DMS153 treated with DMSO at 0.1 percent for 48 hours (cell line): Measurements from ENCODE around the gene SLC23A3.

ENCODE experiments used
- DNase-seq: peaks from one replicate; lab custom pipeline; 2025; ENCODE audit not compliant: unreplicated experiment; lab: John Stamatoyannopoulos, UW

SLC23A3 gene, protein sequence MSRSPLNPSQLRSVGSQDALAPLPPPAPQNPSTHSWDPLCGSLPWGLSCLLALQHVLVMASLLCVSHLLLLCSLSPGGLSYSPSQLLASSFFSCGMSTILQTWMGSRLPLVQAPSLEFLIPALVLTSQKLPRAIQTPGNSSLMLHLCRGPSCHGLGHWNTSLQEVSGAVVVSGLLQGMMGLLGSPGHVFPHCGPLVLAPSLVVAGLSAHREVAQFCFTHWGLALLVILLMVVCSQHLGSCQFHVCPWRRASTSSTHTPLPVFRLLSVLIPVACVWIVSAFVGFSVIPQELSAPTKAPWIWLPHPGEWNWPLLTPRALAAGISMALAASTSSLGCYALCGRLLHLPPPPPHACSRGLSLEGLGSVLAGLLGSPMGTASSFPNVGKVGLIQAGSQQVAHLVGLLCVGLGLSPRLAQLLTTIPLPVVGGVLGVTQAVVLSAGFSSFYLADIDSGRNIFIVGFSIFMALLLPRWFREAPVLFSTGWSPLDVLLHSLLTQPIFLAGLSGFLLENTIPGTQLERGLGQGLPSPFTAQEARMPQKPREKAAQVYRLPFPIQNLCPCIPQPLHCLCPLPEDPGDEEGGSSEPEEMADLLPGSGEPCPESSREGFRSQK

DNA sequence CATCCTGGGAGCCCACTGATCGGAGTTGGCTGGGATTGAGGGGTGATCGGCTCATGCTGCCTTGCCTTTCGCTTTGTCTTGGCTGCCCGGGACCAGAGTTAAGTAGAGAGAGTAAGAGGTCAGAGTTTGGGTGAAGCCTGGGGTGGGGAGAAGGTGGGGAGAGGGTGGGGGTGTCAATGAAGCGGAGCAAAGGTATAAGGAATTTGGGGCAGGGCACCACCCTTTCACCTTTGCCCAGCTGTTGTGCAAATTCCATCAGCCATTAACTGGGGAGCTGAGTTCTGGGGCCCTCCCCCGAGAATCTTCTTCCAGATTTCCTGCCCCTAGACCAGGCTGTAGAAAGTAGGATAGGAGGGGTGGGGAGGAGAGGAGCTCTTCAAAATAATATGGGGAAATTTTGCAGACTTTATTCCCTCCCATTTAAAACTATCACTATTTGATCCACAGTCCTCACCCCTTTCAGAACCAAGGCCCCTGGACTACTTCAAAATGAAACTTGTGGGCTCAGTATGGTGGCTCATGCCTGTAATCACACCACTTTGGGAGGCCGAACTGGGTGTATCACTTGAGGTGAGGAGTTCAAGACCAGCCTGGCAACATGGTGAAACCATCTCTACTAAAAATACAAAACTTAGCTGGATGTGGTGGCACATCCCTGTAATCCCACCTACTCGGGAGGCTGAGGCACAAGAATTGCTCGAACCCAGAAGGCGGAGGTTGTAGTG lies at the start of gene SLC23A3:
SLC23A3 (minus strand) TSS at position 100 of the 725 bp plus-strand sequence; CDS start at position 55, 45 bp downstream.
- DNase-seq, result no peak

DNA sequence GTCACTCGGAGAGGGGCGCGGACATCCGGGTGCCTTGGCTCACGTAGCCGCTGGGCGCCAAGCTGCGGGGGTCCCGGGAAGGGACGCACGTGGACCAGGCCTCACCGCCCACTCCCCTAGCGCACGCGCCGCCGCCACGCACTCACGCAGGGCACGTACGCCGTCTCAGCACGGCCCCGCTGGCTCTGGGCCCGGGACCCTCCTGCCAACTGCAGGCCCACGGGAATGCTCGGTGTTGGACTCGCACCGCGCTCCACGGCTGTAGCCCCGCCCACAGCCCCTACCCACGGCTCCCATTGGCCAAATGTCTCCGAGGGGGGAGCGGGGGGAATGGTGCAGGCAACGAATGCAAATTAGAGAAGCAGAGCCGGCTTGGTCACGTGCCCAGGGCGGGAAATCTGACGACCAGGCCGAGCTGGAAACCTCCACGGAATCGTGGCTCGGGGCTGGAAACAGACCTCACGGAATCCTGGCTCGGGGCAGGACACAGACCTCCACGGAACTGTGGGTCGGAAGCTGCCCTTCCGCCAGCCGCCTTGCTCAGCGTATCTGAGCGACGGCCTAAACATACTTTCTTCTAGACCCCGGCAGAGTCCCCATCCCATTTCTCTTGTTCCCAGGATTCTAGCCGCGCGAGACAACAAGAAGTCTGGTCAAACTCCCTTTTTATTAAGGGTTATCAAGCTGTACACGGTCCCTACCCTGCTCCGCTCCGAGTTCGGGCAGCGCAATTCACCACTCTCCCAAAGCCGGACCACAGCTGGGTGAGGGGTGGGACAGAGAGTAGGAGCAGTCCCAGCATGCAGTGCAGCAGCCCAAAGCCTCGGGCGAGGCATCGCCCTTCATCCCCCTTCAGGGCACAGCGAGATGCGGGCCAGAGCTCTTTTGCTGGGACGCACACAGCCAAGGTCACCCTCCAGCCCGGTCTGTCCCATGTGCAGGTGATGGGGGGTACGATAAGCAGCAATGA lies 49.2 kb upstream of the SLC23A3 start, which contains the start of gene ABCB6:
ABCB6 (minus strand) TSS at position 227 of the 970 bp plus-strand sequence. CDS start 285 bp downstream, outside the sequence.
- DNase-seq, result peak; percentile 84

DNA sequence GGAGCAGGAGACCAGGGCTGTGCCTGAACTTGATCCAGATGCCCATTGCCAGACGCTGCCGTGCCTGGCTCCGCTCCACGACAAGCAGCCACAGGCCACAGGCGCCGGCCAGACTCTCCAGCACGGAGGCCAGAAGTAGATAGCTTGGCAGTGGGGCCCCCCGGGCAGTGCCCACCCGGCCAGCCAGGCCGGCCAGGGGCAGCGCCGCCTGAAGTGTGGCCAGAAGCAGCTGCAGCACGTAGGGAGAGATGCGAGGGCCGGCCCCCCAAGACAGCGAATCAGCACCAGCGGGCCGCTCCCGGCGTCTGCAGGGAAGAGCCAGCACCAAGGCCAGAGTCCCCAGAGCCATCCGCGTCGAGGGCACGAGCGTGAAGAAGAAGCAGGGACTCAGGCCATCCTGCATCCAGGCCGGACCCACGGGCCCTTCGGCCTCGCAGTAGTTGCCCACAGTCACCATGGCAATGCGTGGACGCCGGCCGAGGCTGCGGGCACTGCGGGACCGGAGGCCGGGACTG lies 48.4 kb upstream of the SLC23A3 start:
- DNase-seq, result no peak

DNA sequence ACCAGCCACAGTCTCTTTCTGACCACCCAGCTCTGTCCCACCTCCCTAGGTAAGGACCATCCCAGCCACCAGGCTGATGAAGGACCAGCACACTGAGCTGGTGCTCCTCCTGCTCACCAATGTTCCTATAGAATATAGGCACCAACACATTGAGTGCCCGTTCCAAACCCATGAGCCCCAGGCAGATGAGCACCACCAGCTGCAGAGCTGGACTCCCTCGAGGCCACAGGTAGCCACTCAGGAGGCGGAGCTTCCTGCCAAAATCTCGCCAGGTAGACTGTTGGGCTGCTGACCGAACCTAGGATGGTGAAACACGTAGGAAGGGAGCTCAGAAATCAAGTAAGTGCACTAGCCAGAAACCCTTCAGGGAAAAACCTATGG lies 46.7 kb upstream of the SLC23A3 start:
- no peak for DNase-seq

DNA sequence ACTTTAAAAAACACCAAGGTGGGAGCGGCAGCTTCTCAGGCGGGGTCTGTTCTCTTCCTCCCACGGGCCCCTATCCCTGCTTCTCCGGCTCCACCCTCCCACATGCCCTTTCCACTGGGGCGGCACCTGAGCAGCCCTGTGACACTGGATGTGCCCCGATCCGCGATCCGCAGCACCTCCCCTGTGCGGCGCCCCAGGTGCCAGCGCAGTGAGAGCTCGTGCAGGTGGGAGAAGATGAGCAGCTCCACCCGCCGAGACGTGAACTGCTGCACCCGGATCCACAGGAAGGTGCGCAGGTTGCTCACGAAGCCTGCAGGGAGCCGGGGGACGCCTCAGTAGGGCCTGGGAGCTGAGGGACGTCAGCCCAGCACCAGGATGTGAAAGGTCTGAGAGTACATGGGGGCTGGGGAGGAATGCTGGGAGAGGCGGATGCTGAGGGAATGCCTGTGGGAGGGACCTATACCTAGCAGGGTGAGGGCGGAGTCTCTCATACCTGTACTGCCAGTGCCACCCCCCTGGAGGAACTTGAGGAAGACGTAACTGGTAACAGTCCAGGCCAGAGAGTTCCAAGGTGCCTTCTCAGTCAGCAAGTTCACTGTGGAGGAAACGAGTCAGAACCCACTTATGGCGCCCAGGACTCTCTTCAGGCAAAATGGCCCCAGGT lies 46.2 kb upstream of the SLC23A3 start:
- no peak for DNase-seq

DNA sequence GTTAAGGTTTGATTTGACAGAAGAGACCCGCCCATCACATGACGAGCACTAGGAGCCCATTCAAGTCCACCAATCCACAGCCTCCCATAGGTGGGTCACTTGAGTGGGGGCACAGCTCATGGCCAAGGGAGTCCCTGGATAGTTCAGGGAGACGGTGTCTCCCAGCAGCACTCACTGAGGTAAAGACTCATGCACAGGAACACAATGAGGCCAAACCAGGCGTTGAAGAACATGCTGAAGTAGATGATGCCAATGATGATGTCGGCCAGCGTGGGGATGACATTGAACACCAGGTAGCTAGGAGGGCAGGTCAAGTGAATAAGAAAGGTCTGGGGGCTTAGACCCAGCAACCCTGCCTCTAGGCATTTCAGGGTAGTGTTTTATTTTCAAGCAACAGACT lies 45.0 kb upstream of the SLC23A3 start:
- DNase-seq, result no peak

DNA sequence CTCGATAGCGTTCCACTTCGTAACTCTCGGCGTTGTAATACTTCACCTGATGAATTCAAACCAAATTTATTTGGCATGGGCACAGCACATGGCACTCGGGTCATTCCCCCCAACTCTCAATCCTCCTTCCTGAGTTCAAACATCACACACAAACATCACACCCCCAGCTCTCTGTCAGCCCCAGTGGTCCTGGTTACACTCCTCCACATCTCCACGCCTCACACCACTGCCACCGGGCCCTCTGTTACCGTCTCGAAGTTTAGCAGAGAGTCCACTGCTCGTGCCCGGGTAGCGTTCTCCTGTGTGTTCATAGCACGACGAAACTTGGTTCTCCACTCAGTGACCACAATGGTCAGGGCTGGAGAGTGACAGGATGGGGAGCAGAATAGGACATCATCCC lies 44.3 kb upstream of the SLC23A3 start:
- DNase-seq, result no peak

DNA sequence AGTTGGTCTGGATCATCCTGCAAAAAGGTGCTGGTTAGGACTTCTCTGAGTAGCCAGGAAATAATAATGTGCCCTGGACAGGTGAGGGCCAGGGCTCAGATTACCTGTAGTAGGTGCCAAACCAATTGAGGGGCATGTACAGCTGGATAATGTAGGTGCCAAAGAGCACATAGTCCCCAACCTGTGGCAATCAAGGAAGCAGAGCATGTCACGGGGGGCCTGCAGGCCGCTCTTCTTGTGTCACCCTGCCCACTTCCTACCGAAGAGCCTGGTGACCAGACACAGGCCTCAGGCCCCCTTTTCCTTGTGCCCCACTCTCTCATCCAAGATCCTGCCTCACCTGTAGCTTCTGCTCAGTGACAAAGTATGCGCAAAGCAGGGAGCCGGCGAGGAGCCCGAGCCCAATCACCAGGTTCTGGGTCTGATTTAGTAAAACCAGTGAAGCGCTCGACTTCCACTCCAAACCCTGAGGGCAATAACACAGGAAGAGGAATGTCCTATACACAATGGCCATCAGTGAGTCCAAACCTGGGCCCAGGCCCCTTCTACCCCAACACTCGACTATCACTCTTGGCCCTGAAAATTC lies 43.8 kb upstream of the SLC23A3 start:
- DNase-seq, result no peak

DNA sequence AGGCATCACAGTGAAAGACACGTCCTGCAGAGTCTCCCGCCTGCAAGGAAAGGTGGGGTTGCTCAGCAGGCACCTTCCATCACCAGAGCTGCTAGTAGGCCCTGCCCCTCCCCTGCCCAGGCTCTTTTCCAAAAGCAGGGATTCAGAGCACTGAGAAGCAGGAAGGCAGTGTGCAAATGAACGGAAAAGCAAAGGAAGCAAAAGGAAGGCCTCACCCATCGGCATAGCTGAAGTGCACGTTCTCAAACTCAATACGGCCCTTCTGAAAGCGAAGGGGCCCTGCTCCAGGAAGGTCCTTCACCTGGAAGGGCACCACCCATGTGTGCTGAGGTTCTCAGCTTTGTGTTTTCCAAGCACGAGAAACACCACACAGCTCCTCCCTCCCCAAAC lies 43.2 kb upstream of the SLC23A3 start:
- no peak for DNase-seq

DNA sequence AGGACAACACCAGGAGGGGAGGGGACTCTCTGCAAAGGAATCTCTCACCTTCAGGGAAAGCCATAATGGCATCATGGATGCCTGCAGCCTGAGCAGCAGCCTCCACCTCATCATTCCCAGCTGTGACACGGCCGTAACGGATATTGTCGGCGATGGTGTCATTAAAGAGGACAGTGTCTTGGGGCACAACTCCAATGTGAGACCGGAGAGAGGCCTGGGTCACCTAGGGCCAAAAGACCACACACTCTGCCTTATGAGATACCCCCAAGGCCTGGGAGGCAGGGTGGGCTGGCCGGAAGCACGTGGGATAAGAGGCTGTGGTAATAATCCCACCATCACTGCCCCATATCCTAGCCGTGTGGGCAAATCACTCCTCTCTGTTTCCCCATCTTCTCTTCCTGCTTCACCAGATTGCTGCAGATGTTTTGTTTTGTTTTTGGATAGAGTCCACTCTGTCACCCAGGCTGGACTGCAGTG lies 41.1 kb upstream of the SLC23A3 start:
- DNase-seq, result no peak

DNA sequence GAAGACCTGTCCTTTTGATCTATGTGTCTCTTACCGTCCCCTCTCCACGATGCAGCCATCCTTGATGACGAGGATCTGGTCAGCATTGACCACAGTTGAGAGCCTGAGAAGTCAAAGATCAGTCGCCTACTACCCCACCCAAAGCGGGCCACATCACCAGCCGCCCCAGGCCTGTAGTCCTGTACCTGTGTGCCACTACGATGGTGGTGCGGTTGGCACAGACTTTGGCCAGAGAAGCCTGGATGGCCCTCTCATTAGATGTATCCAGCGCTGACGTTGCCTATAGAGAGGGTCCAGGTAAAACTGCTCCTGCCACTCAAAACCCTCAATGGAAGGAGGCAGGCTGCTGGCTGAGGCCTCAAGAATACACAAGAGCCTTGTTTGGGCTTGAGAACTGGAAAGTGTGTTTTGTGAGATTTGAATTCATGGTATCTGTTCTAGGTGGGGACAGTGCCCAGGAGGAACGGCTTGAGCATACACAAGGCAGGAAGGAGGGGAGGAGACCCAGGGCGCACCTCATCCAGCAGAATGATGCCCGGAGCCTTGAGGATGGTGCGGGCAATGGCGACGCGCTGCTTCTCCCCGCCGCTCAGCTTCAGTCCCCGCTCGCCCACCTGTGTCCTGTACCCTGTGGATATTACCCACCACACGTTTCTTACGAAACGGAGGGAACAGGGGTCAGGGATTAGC lies 40.5 kb upstream of the SLC23A3 start:
- DNase-seq, result no peak

DNA sequence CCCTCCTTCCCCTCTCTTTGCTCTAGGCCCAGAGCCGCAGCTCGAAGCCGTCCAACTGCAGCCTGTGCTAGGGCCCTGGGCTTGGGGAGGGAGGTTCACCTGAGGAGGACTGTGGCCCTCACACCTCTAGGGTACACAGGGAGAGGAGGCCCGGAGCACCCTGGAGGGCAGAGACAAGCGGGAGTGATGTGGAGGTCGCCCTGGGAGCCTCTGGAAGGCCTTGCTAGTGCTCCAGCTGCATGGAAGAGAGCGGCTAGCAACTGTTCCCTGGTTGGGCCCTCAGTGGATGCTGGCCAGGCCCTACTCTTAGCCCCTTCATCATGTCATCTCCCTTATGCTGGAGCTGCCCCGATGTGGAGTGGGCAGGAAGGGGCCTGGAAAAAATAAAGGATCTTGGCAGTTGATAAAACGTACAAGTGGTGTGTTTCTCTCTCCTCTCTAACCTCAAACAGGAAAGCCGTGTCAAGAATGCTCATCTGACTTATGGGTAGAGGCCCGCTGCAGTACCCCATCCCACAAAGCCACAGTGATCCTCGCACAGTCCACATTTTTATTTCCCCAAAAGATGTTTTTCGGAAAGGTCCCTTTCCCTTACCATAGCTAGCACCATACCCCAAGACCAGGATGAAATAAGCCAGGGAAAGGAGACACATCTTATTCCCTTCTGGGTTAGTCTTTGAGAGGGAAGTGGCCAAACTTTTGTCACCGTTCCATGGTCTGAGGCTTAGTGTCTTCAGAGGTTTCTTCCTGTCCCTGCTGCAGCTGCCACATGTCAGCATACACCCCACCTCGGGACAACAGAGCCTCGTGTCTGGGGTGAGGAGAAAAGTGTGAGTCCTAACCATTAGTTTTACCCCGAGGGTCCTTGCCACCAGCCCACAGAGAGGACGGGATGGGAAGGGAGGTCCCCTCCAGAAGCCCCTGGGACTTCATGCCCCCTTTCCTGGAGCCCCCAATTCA lies 39.7 kb upstream of the SLC23A3 start:
- DNase-seq, result no peak

DNA sequence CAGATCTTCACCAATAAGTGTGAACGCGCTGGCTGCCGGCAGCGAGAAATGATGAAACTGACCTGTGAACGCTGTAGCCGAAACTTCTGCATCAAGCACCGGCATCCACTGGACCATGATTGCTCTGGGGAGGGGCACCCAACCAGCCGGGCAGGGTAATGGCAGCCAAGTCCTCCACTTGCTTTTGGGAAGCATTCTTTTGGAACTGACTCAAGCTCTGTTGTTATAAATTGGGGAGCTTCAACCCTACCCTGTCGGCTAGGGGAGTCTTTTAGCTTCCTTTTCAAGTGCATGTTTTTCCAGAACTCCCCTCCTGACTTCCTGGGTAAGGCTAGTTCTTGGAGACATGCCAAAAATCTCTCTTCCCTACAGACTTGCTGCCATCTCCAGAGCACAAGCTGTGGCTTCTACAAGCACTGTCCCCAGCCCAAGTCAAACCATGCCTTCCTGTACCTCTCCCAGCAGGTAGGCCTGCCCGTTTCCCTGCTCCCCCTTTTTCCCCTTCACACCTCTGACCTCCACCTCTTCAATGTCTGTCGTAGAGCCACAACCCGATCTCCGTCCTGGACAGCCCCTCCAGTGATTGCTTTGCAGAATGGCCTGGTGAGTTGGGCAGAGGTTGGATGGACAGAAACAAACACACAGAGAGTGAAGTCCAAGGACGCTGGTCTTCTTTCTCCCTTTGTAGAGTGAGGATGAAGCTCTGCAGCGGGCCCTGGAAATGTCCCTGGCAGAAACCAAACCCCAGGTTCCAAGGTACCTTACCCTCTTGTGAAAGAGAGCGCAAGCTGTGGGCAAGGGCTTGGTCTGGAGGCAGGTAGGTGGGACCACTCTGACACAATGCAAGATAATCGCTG lies 38.3 kb upstream of the SLC23A3 start:
- DNase-seq, result no peak

DNA sequence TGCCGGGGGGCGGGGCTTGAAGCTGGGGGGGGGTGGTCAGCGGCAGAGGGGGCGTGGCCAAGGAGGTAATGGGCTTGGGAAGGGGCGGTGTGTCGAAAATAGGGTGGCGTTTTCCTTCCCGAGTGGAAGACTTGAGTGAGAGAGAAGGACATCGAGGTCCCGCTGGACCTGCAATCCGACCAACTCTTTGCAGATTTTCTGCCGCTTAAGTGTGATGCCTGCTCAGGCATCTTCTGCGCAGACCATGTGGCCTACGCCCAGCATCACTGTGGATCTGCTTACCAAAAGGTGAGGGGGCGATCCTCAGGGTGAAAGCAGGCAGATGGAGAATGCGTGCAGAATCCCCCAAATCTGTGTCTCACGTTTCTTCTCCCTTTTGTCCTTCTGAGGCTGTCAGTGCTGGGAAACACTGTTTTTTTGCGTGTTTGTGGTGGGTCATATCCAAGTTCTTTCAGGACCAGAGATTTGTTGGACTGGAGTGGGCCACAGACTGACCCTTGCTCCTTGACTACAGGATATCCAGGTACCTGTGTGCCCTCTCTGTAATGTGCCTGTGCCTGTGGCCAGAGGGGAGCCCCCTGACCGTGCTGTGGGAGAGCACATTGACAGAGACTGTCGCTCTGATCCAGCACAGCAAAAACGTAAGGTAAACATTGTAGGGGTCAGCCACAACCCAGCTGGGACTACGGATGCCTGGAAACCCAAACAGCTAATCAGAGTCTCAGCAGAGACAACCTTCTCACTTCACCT lies 37.5 kb upstream of the SLC23A3 start:
- DNase-seq, result no peak

DNA sequence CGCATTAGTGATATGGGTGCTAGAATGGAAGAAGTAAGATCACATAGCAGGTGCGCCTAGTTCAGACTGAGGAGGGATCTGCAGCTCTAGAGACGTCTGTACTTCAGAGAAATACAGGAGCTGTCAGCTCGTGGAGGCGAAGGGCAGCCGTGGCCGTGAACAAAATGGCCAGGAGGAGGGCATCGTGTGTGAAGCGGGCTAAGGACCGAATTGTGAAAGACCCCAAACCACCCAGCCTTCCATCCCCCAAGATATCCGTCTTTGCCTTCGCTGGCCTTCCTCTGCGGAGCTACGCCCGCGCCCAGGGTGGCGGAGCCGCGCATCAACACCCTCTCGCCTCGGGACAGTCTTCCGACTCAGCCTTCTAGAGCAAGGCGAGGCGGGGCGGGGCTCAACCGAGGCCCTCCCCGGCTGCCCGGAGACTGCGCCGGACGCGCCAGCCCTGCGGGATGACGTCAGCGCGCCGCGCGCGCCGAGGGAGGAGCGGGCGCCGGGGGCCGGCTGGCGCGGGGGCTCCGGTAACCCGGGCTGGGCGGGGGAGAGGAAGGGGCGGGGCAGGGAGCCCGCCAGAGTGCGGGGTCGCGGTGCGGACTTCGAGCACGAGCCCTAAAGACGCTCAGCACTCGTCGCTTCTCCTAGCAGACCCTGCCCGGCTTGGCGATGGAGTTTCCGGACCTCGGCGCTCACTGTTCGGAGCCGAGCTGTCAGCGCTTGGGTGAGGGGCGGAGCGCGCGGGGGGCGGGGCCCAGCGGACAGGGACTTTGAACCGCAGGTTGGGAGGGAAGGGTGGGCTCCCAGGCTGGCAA lies 36.7 kb upstream of the SLC23A3 start, which contains the start of gene ZFAND2B:
ZFAND2B (plus strand) TSS at position 455 of the 806 bp plus-strand sequence; CDS start at position 661, 206 bp downstream.
- DNase-seq, result peak; percentile 67
